CD4-positive, alpha-beta T cell treated with Interferon alpha-2 for 1 hour (primary cell): ENCODE results near the gene SRM.
"Not testable (repeated sequence)": the region's sequence is repeated elsewhere in the genome, so short reads cannot be mapped to it uniquely, and the experiment has no call there.

ENCODE experiments used
- DNase-seq, 2 donors: peaks; one replicate each; pipeline ENCODE4 v3.0.0-alpha.2; 2020 to 2022

The SRM gene

DNA sequence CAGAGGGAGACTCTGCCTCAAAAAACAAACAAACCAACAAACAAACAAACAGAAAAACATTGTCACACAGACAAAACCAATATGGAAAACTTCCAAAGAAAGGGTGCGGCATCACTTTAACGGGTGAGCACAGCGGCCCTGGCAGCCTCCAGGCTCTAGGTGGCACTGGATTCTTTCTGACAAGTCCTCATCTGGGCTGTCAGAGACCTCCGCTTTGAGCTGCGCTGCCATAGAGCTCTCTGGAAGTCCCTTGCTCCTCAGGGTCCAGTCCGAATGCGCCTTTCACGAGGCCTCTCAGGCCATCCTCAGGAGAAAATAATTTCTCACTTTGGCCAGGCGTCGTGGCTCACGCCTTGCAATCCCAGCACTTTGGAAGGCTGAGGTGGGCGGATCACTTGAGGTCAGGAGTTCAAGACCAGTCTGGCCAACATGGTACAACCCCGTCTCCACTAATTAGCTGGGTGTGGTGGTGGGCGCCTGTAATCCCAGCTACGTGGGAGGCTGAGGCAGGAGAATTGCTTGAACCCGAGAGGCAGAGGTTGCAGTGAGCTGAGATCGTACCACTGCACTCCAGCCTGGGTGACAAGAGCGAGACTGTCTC is 4.2 kb upstream of the SRM start:
- DNase-seq: not testable (repeated sequence)

DNA sequence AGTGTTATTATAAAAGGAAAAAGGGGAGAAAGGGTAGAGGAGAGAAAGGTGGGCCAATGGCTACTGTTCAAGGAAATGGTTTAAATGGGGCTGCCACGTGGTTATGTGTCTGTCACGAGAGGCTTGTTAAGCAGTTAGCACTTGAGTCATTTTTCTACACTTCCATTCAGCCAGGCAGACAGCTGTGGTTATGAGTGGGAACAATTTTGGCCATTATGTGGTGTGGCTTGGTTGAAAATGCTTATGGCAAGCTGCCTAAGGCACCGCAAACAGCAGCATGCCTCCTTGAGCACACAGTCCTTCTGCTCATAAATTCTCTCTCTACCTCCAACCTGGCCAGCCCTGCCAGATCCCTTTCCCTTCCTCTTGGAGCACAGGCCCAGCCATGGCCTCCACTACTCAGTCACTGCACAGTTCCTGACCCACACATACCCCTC is 3.2 kb upstream of the SRM start:
- DNase-seq: peak in 1 of 2 donors; percentile 31

DNA sequence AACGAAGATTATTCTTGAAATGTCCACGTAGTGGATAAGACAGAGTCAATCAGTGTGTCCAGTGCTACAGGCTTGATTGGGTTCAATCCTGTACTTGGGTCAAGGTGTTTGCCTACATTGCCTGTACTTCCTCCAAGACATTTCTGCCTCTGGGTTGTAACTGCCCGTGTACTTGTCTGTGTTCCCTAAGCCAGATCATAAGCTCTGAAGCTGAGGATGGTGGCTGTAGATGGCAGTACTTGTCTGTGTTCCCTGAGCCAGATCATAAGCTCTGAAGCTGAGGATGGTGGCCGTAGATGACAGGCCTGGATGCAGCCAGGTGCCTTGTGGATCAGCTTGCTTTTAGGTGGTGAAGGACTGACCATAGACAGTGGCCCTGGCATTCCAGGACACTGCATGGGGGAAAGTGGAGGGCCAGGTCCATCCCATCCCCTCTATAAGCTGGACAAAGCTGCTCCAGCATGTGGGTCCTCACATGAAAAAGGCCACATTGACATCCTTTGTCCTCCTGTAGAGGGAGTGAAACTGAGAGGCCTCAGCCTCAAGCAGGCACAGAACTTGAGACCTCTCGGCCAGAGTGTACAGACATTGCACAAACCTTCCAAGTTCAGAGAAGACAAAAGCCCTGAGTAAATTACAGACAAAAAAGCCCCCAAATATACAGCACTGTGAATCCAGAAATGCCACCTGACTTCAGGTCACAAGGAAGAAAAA is 2.0 kb upstream of the SRM start:
- DNase-seq: no peak

DNA sequence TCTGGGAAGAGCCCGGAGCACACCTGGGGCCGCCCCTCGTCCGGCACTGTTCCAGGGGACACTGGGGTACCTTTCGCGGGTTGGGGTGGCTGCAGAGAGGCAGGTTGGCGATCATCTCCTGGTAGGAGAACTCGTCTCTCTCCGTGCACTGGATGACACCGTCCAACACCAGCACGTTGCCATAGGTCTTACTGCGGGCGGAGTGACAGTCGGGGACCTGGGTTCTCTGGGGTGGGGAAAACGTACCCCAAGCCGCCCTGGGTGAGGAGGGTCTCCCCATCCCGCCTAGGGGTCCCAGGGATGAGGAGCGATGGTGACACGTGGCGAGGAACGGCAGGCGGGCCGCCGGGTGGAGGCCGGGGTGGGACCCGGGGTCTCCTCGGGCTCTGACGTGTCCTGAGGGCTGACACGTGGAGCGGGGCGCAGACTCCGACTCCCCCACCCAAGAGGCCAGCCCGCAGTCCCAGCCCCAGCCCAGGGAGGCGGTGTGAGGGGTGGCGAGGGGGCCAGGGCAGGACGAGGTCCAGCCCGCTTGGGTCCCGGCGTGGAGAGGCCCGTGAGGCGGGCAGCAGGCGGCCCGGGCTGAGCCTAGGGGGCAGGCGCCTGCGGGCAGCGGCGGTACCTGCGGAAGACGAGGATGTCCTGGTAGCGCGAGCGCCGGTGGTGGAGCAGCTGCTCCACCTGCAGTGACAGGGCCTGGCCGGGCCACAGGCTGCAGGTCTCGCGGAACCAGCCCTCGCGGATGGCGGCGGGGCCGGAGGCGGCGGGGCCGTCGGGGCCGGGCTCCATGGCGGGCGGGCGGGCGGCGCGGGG is 457 bp downstream of the SRM start:
- no peak for DNase-seq

DNA sequence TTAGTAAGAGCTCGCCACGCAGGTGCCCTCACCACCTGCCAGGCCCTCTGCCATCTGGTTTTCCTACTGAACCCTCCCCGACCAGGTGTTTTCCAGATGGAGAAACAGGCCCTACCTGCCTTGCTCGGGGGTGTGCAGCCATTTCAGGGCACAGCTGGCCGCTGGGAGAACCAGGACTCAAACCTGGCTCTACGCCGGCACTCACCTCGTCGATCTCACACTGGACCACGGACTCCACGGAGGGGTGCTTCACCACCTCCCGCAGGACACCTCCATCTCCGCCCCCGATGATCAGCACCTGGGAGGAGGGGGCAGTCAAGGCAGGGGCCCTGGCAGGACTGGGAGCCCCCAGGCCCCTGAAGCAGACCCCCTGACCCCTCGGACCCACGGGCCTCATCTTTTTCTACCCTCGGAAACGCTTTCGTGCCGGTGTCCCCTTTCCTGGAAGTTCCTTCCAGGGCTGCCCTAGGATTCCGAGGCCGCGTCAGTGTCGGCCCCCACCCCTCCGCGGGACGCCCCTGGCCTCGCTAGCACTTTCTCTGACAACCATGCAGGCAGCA is 1.1 kb downstream of the SRM start:
- DNase-seq: no peak

DNA sequence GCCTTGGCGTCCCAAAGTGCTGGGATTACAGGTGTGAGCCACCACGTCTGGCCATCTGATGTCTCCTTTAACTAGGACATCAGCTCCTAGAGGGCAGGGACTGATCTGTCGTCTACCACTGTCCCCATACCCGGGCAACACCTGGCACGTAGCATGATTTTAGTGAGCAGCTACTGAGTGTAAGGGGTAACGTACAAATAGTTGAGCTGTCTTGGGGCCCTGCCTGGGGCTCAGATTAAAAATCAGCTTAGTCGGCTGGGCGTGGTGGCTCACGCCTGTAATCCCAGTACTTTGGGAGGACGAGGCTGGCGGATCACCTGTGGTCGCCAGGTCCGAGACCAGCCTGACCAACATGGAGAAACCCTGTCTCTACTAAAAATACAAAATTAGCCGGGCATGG is 1.8 kb downstream of the SRM start:
- no peak for DNase-seq

DNA sequence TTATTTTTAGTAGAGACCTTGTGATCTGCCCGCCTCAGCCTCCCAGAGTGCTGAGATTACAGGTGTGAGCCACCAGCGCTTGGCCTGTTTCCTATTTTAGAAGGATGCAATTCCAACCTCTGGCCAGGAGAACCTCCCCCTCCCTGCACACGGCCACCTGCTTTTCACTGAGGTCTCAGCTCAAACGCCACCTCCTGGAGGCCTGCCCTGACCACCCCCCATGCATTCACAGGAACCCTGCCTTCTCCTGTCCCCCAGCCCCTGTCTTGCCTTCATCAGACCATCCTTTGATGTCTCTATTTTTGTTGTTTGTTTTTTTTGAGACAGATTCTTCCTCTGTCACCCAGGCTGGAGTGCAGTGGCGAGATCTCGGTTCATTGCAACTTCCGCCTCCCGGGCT is 2.3 kb downstream of the SRM start:
- DNase-seq: no peak

DNA sequence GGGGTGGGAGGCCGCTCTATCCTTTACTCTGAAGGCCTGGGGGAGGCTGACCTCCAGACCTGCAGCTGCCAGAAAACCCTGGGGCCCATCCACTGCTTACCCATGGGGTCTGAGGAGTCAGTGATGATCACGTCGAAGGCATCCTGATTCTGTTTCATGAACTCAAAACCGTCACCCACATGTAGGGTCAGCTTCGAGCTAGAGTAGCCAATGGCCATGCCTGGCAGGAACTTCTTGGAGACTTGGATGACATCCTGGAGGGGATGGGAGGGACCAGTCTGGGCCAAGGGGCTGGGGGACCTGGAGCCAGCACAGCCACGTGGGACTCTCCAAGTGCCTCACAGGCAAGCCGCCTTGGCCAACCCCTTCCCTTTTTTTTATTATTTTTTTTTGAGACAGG is 3.3 kb downstream of the SRM start:
- no peak for DNase-seq

DNA sequence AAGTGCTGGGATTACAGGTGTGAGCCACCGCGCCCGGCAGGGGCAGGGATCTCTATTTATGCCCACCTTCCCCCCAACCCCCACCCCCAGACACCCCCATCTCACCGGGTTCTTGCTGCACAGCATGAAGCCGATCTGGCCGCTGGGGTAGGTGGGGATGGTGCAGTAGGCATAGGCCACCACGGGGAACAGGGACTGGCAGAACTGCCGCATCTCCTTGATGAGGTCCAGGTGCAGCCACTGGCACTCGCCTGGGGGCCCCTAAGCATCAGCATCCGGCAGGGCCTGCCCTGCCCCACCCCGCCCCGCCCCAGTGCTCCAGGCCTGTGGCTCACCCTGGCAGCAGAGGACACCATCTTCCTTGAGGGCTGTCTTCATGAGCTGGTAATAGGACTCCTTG is 4.1 kb downstream of the SRM start:
- DNase-seq: no peak

DNA sequence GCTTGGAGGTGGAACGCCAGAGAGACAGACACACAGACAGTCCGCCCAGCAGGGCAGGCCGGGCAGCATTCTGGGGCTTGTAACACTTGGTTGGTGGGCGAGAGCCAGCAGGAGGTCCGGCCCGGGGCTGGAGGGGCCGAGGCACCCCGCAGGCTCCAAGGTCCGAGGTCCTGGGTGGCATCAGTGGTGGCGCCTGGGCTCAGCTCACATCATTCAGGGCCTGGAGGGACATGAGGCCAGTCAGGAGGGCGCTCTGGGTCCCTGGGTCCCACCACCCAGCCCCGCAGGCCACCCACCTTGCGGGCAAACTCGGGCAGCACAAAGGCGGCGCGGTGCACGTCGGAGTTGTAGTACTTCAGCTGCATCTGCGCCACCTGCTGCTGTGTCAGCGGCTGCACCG is 5.2 kb downstream of the SRM start:
- DNase-seq: no peak

DNA sequence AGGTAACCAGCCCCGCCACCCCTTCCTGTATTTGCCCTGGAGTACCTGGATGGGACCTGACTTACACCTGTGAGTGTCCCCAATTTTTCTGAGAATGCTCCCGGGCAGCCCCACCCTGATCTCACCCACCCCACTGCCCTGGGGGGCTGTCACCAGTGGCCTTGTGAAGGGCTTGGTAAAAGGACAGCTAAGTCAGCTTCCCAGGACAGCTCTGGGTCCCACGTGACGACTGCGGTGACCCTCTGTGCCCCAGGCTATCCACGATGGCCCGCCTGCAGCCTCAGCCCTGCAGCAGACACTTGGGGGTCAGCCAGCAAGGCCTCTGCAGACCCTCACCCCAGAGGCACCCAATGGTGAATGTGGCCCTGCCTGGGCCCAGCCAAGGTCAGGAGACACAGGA is 5.6 kb downstream of the SRM start:
- DNase-seq: no peak

DNA sequence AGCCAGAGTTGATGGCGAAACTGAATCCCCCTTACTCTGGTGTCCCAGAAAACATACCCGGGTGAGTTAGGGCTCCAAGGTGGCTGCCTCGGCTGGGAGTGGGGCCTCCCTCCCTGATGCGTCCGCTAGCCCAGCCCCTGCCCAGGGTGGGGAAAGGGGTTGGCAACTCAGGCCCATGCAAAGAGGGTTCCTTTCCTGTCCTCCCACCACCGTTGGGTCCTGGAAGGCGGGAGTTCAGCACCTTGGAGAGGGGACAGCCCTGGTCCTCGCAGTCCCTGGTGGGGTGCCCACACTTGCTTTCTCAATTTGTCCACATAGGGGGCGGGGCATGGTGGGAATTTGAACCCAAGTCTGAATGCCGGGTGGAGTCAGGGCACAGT is 6.1 kb downstream of the SRM start:
- DNase-seq: no peak

DNA sequence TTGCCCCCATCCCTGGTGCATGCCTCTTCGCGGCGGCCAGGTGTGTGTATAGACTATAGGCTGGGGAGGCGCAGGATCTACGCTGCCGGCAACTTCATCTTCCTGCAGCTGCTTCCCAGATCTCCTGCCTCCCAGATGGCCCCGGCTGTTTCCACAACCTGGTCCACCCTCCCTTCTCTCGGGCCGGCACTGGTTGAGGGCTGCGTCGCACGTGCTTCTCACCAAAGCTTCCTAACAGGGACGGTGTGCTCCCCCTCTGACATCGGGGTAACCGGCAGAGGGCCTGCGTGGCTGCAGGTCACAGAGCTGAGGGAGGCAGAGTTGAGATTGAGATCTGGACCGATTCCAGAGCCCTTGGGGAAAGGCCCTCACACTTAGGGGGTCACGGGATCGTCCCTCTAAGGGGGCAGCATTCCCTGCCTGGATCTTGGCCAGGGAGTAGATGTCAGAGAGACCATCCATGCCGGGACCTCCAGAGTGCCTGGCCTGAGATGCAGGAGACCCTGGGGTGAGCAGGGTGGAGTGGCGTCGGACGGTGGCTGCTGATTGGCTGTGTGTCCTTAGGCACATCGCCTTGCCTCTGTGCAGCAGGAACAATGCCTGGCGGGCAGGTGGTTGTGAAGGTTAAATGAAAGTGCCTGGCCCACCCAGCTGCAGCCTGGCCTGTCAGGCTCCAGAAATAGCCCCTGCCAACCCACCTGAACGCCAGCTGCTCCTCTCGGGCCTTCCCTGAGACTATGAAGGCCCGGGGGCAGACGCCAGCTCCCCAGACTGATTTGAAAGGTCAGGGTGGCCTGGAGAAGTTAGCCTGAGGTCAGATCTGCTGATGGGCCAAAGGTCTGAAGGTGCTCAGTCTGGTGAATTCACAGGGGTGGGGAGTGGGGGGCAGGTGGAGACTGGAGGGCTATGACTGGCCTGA is 6.7 kb downstream of the SRM start:
- DNase-seq: no peak

DNA sequence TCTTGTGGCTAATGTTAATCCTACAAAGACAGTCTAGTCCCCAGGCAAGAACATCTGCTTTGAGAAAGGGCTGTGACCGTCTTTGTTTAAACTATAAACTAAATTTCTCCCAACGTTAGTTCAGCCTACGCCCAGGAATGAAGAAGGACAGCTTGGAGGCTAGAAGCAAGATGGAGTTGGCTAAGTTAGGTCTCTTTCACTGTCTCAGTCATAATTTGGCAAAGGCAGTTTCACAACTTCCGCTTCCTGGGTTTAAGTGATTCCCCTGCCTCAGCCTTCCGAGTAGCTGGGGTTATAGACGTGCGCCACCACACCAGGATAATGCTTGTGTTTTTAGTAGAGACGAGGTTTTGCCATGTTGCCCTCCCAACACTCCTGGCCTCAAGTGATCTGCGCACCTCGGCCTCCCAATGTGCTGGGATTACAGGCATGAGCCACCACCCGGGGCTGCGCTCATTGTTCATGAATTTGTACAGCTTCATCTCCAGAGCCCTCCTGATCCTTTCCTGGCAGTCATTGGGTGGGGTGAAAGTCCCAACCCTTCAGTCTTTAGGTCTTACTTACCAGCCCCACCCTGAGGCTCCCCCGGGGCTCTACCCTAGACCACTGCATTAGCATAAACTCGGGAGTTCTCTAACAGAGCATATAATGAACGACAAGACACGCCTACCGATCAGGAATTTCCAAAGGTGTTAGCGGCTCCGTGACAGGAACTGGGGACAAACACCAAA is 7.9 kb downstream of the SRM start:
- no peak for DNase-seq

DNA sequence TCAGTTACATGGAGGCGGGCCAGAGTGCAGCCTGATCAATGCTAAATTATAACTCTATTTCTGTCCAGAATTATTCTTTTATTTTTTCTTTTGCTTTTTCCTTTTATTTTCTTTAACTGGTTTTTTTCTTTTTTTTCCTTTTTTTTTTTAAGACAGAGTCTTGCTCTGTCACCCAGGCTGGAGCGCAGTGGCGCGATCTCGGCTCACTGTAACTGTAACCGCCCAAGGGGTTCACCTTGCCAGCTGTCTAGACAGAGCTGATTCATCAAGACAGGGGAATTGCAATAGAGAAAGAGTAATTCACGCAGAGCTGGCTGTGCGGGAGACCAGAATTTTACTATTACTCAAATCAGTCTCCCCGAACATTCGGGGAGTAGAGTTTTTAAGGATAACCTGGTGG is 8.7 kb downstream of the SRM start:
- not testable (repeated sequence) for DNase-seq

DNA sequence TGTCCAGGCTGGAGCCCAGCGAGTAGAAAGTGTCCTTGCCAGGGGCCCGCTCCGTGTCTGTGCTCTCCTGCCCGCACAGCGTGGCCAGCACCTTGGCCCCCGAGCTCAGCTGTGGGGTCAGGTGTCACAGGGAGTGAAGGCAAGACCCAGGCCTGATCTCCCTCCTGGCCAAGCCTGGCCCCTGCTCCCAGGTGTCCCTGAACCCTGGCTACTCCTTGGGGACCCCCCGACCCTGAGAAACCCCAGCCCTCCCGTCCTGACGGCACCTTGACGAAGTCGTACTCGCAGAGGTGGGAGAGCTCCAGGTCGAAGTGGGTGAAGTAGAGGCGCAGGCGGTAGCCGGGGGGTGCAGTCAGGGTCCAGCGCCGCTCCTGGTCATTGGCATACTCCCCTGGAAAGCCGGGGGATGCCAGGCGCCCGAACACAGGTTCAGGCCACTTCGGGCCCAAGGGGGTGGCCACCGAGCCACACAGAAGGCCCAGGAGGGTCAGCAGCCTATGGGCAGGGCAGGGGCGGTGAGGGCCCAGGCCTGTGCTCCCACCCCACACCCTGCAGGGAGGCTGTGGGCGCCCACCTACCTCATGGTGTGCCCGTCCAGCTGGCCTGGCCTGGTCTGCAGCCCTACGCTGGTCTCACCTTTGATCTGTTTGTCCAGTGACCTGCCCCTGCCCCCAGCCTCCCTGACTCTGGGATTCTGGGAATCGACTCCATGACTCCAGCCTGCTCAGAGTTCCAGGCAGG is 13.0 kb downstream of the SRM start, which contains the start of gene MASP2:
MASP2 (minus strand) TSS at position 615 of the 741 bp plus-strand sequence; CDS start at position 583, 32 bp downstream.
- no peak for DNase-seq

DNA sequence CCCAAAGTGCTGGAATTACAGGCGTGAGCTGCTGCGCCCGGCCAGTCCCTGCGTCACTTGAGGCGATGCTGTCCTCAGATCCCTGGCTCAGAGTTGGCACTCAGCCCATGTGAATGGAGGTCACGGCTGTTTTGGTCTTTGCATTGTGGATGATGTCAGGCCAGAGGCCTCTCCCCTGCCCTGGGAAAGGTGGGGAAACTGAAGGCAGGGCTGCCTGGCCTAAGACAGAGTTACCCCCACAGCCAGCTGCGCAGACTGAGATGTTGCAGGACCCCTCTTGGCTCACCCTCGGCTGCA is 13.6 kb downstream of the SRM start:
- no peak for DNase-seq

DNA sequence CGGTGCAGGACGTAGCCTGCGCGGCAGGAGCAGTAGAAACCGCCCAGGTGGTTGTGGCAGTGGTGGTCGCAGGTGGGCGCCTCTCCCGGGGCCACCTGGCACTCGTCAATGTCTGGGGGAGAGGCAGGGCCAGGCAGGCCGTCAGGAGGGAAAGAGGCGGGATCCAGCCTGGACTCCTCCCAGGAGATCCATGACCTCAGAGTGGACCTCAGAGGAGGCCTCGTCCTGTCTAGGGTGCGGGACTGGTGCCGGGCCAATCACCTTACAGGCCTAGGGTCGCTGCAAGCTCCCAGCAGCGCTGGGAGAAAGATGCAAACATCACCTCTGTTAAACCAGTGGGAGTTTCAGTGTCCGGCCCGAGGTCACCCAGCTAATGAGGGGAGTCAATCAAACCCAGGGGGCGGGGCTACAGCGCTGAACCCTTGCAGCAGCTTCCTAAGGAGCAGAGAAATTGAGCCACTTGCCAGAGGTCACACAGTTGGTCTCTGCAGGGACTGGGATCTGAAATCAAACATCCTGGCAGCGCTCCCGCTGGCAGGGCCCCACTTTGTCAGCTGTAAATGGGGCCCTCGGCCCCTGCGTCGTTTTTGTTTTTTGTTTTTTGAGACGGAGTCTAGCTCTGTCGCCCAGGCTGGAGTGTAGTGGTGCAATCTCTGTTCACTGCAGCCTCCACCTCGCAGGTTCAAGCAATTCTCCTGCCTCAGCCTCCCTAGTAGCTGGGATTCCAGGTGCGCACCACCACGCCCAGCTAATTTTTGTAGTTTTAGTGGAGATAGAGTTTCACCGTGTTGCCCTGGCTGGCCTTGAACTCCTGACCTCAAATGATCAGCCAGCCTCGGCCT is 14.2 kb downstream of the SRM start:
- no peak for DNase-seq

DNA sequence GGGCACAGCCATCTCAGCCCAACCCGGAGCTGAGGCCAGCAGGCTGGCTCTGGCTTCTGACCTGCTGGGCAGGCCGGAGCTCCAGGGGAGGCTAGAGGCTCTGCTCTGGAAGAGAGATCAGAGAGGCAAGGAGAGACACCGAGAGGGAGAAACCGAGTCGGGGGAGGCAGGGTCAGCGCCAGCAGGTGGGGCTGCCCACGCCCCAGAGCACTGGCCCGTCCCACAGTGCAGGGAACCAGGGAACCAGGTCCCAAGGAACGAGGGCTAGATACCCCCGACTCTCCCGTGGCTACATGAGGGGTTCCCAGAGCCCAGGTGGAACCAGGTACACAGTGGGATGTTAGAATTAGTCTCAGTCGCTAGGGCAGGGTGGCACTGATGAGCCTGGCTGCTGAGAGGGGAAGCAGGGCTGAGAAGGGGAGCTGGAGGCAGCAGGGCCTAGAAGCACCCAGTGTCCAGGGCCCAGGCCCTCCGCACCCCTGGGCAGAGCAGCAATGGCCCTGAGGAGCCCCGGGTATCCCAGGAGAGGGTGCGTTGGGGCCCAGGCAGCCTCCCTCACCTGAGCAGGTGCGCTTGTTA is 14.9 kb downstream of the SRM start:
- no peak for DNase-seq
